Colon (tissue), 2 donors: ENCODE data around the gene NTM.

ENCODE experiments used
- FAIRE-seq: peaks from 2 replicates; lab custom pipeline; 2012; peaks lifted over from hg19 to GRCh38; lab: Jason Lieb, UNC
- donor health status: control.
- donor health status: control.

Gene NTM

DNA sequence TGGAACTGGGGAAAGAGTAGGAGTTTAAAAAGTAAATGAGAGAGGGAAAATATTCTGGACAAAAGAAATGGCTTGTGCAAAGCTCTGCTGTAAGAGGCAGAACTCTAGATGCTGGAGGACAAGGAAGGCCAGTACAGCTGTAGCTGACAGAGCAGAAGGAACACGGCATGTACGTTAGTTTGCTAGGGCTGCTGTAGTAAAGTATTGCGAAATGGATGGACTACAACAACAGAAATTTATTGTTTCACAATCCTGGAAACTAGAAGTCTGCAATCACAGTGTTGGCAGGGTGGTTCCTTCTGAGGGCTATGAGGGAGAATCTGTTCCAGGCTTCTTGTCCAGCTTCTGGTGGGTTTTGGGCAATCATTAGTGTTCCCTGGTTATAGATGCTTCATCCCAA is 454.4 kb downstream of the NTM start:
- no peak for FAIRE-seq

DNA sequence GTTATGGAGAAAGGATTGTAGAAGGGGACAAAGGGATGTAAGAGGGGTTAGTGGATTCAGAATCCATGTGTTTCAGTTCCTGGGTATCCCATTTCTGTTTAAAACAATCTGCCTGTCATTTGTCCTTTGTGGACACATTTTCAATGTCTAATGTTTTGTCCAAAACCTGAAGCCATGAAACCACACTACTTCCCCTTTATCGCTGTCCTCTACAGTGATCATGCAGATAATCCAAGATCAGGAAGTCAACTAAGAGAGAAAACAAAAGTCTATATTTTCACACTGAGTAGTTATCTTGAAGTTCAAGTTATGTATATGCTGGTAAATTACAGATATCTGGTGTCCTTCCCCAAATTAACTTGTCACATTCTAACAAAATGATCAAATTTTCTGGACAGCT is 457.0 kb downstream of the NTM start:
- no peak for FAIRE-seq

- no peak for FAIRE-seq
These were observed 459.3 kb downstream of the NTM start for GRCh38 chr11:131829725-131830124.

DNA sequence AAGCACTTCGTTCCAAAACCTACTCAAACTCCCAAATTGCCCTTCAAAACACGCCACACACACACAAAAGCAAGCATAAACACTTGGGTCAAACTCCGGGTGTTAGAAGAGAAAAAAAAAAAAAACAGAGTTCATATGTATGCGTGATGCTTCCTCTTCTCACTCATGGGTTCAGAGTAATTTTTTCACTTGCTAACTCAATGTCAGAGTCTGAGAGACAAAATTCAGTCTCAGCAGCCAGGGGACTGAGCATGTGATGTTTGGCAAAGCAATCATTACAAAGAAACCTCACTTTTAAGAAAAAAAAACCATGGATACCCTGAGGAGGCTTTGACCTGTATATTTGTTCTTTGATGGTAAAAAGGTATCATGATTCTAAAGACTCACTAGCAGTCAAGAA is 461.7 kb downstream of the NTM start:
- FAIRE-seq: no peak

DNA sequence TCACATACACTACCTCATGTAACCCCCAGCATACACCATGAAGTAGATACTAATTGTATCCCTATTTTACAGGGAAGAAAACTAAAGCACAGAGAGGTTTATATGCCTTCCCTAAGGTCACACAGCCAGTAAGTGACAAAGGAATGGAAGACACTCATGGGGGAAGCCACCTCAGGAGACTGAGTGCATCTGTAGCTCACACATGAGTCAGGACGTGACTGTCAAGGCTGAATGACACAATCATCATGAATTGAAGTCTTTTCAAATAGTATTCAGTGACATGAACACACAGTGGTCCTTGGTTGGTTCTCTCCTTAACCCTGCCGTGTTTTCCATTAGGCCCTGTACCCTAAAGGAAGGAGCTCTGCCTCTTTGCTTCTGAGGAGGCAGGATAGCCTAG is 463.0 kb downstream of the NTM start:
- FAIRE-seq: no peak

DNA sequence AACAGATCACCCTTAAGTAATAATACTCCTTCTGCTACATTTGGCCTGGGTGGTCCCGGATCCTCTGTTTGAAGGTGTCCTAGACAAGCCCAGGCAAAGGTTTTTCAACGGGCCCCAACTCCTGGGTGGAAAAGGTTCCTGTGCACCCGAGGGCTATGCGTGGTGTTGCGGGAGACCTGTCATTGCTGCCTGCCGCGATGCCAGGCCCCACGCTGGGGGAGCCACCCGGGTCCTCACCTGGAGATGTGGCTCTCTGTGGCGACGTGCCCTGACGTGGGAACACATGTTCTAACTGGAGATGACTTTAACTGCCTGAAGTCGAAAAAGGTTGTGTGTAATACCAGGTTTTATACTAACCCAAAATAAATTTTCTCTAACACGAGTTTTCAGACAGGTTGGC is 467.1 kb downstream of the NTM start:
- FAIRE-seq: no peak

DNA sequence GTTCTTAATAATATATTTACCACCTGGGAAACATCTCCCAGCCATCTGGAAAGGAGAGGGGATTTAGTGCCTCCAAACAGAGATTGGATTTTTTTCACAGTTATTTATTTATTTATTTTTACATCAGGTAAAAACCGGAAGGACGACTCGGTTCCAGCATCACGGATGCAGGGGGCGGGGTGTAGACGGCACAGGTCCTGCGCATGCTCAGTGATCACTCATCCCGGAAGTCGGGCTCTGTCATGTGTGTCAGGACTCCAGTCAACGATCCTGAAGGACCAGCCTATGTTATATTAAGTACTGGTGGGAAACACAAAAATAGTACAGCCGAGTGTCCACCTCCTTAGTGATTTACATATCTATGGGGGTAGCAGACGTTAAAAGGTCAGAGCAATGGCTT is 467.6 kb downstream of the NTM start:
- FAIRE-seq: no peak

DNA sequence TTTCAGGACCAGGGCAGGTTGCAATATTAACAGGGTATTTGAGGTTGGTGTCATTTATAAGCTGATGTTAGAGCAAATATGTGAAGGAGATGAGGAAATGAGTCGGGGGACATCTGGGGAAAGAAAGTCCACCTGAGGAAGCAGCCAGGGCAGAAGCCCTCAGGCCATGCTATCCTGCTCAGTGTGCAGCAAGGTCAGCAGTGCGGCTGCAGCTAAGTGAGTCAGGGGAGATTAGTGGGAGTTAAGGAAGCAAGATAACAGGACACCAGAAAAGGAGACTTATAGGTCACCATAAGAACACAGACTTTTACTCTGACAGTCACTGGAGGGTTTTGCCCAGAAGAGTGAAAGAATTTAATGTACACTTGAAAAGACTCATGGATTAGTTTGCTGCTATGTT is 468.9 kb downstream of the NTM start:
- no peak for FAIRE-seq

- no peak for FAIRE-seq
These were observed 470.1 kb downstream of the NTM start for GRCh38 chr11:131840545-131840944.

- FAIRE-seq: no peak
These were observed 470.6 kb downstream of the NTM start for GRCh38 chr11:131841028-131841427.

- FAIRE-seq: no peak
These were observed 471.7 kb downstream of the NTM start for GRCh38 chr11:131841925-131842635.

DNA sequence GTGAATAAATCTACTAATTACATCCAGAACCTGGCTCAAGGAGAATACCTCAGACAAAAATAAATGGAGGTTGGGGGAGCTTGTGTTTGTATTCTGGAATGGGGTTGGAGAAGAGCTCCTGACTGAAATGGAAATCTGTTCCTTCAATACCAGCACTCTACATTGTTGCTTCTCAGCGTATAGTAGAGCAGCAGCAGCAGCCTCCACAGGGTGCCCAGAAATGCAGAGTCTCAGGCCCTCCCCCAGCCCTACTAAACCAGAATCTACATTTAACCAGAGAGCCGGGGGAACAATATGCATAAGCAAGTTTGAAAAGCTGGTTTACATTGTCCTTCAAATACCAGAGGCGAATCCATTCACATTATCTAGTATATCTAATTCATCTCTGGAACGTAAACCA is 474.8 kb downstream of the NTM start:
- FAIRE-seq: no peak

DNA sequence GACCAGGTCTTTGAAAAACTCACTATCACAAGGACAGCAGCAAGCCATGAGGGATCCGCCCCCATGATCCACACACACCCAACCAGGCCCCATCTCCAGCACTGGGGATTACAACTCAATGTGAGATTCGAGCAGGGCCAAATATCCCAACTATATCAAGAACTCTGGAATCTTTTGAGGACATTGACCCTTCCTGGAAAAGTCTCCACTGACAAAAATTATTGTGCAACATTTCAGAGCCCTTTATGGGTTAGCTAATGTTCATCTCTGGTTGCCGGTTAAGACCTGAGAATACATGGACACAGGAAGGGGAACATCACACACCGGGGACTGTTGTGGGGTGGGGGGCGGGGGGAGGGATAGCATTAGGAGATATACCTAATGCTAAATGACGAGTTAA is 479.1 kb downstream of the NTM start:
- no peak for FAIRE-seq

- no peak for FAIRE-seq
These were observed 480.1 kb downstream of the NTM start for GRCh38 chr11:131850507-131850906.

GRCh38 chr11:131851964-131852755 is 481.7 kb downstream of the NTM start:
- no peak for FAIRE-seq

GRCh38 chr11:131852757-131853156 is 482.3 kb downstream of the NTM start:
- no peak for FAIRE-seq

- no peak for FAIRE-seq
These were observed 484.0 kb downstream of the NTM start for GRCh38 chr11:131854391-131854790.

DNA sequence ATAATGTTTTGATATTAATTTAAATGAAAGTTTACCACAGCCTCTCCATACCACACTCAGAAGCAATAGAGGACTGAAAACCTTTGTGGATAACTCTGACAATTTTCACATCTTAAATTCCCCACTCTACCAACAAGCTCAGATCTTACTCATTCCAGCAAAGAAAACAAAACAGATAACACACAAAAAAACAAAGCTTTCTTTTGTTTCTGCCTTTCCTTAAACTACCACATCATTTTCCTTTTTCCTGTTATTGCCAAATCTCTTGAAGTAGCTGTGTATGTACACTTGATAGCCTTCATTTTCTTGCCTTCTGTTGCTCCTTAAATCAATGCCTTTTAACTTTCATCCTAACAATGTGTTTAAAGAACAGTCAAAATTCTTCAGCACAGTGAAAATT is 484.9 kb downstream of the NTM start:
- FAIRE-seq: no peak

DNA sequence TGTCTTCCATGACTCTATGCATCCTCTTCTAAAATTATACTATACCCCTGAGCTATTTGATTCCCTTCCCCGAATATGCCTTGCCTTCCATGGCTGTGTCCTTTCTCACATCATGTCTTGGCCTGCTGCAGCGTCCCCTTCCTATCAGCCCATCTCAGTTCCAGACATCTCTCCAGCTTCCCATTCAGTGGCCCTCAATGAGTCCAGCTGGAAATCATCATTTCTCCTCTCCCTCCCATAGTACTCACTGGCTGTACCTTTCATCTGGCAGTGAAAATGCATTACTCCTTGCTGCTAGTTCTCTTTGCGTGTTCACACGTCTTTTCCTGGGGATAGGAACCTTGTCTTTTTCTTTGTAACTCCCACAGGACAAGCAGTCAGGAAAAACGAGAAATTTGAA is 486.8 kb downstream of the NTM start:
- no peak for FAIRE-seq

GRCh38 chr11:131858505-131858904 is 488.1 kb downstream of the NTM start:
- FAIRE-seq: no peak

- no peak for FAIRE-seq
These were observed 489.3 kb downstream of the NTM start for GRCh38 chr11:131859538-131860210.

DNA sequence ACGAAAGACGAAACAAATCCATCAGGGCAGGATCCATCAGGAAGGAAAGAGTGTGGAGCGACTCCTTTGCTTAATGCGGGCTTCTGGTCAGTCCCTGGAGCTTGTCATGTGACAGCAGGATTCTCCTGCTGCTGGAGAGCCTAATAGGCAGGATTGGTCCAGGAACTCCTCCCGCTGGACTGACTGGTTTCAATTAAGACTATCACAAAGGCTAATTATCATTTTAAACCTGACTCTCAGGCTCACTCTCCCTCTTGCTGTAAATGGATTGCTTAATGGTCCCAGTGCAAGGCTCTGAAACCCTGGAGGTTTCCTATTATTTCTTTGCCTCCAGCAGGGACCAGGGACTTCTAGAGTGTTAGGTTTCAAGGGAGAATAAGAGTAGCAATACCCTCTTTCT is 493.8 kb downstream of the NTM start:
- no peak for FAIRE-seq

DNA sequence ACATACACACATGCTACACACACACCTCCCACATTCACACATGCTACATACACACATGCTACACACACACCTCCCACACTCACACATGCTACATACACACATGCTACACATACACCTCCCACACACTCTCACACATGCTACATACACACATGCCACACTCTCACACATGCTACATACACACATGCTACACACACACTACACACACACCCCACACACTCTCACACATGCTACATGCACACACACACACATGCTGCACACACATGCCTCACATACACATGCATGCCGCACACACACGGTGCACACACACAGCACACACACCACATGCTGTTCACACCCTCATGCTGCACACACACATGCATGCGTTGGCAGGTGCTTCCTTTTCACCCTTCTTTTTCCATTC is 495.4 kb downstream of the NTM start:
- FAIRE-seq: no peak
